Measurements from ENCODE around the gene MPZ. TPM values are rescaled to one million over a fixed set of nuclear protein-coding genes. Genes with fewer than 3 reads are reported as not detected.
A peak's percentile ranks its signal among the peaks of the same experiment; 100 is the strongest.
"Not testable (repeated sequence)": the region's sequence is repeated elsewhere in the genome, so short reads cannot be mapped to it uniquely, and the experiment has no call there.

Gene MPZ
- total RNA-seq, 8 experiments from 2014 or later, result 1.0 to 8.7 (median 2.2) TPM

GRCh38 chr1:161259765-161260164 lies 50.0 kb downstream of the MPZ start:
- Histone ChIP-seq H3K27ac (no peak overlapping the region), H3K4me3 (no peak overlapping the region), H3K4me1 (replicated peaks in 1 of 2) (peaks cover 2 to 5% of the 10 kb centered on the region in 2 donors)
- in situ Hi-C loops (cut with MboI; ENCODE audit: low pct_unique_long_range_greater_than_20kb in 2 of 9, low sequenced_read_pairs in 9 of 9, unreplicated experiment in 9 of 9), result no loop called here
- no peak for ATAC-seq (replicated peaks in 6 of 8)
- WGBS, 10 experiments, result 33 to 88% (median 69%) methylated on average over 1 of the region's 1 CpG; no CpG with 5 or more reads in 4 of the 10 experiments

DNA sequence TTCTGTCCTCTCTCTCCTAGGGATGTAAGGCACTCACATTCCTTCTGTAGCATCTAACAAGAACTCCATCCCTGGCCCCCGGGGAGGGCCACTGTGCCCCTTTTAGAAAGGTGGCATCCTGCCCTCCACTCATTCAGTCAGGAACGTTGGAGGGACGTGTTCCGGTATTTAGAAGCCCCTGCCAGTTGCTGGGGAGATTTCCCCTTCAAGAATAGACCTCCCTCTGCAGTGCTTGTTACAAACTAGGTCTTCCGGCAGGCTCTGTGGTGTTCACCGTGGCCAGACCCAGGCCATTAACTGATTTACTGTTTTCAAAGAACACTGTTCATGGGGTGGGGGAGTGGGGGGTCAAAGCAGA lies 50.4 kb downstream of the MPZ start:
- ATAC-seq (replicated peaks in 6 of 8), result no peak
- WGBS, 10 experiments, result 0 to 100% (median 25%) methylated on average over 1 to 6 of the region's 6 CpGs
- Histone ChIP-seq H3K4me3 (peak overlapping the region in 1 of 5 donors; percentile 51), H3K4me1 (replicated peaks in 1 of 2) (peaks cover 2 to 5% of the 10 kb centered on the region in 2 donors), H3K27ac (no peak overlapping the region)
- in situ Hi-C loops (cut with MboI; ENCODE audit: low pct_unique_long_range_greater_than_20kb in 2 of 9, low sequenced_read_pairs in 9 of 9, unreplicated experiment in 9 of 9), result no loop called here

GRCh38 chr1:161258439-161259344 lies 51.1 kb downstream of the MPZ start, which contains the start of gene PCP4L1:
PCP4L1 (plus strand) TSS chr1:161258745; CDS start chr1:161258975, 230 bp downstream.
- H3K27ac ChIP-seq, result no peak within 1 kb of the TSS
- peak; percentile 91 to 98 (median 96) for ATAC-seq (replicated peaks in 6 of 8)
- H3K4me3 ChIP-seq, result peak within 1 kb of the TSS; percentile 27 to 51 (median 39)
- in situ Hi-C loops (cut with MboI; ENCODE audit: low pct_unique_long_range_greater_than_20kb in 2 of 9, low sequenced_read_pairs in 9 of 9, unreplicated experiment in 9 of 9), result no loop called here
- WGBS, 10 experiments, result 0 to 13% (median 2%) methylated on average over 1 to 41 of the region's 62 CpGs; no CpG with 5 or more reads in 2 of the 10 experiments
- peaks cover 2 to 5% of the 10 kb centered on the region in 2 donors for H3K4me1 ChIP-seq (replicated peaks in 1 of 2)

GRCh38 chr1:161257109-161257508 lies 52.7 kb downstream of the MPZ start:
- H3K27ac ChIP-seq; H3K4me1 ChIP-seq (replicated peaks in 1 of 2); ATAC-seq (replicated peaks in 6 of 8); H3K4me3 ChIP-seq; in situ Hi-C loops (cut with MboI; ENCODE audit: low pct_unique_long_range_greater_than_20kb in 2 of 9, low sequenced_read_pairs in 9 of 9, unreplicated experiment in 9 of 9): not testable (repeated sequence)
- 40 to 87% (median 84%) methylated on average over 1 to 4 of the region's 5 CpGs; no CpG with 5 or more reads in 4 of the 10 experiments for WGBS, 10 experiments

GRCh38 chr1:161255955-161256520 lies 53.7 kb downstream of the MPZ start:
- WGBS, 10 experiments, result 31 to 97% (median 79%) methylated on average over 1 to 4 of the region's 4 CpGs

GRCh38 chr1:161255302-161255701 lies 54.5 kb downstream of the MPZ start:
- ATAC-seq (replicated peaks in 6 of 8); in situ Hi-C loops (cut with MboI; ENCODE audit: low pct_unique_long_range_greater_than_20kb in 2 of 9, low sequenced_read_pairs in 9 of 9, unreplicated experiment in 9 of 9); H3K4me3 ChIP-seq; H3K27ac ChIP-seq; H3K4me1 ChIP-seq (replicated peaks in 1 of 2): not testable (repeated sequence)
- 0 to 70% (median 42%) methylated on average over 1 to 5 of the region's 5 CpGs; no CpG with 5 or more reads in 1 of the 10 experiments for WGBS, 10 experiments

More at GRCh38 chr1:161255955-161256520, 53.7 kb downstream of the MPZ start:
- in situ Hi-C loops (cut with MboI; ENCODE audit: low pct_unique_long_range_greater_than_20kb in 2 of 9, low sequenced_read_pairs in 9 of 9, unreplicated experiment in 9 of 9); H3K27ac ChIP-seq; ATAC-seq (replicated peaks in 6 of 8); H3K4me3 ChIP-seq; H3K4me1 ChIP-seq (replicated peaks in 1 of 2): not testable (repeated sequence)

Other genes starting within 250 kb of the MPZ start
- gene ARHGAP30, start 240.1 kb downstream of the MPZ start, total RNA-seq, result 1 to 10 TPM in 5 of 8 experiments, under 1 TPM in 3; 0.64 to 2.8 (median 1.3) TPM
- 10 to 100 TPM in 1 of 8 experiments, 1 to 10 TPM in 2, under 1 TPM in 4, not detected in 1; 0.14 to 29.1 (median 0.85) TPM for gene NECTIN4, start 220.4 kb downstream of the MPZ start, total RNA-seq
- gene KLHDC9, start 211.6 kb downstream of the MPZ start, total RNA-seq, result 10 to 100 TPM in 5 of 8 experiments, 1 to 10 TPM in 2, not detected in 1; 1.5 to 38.5 (median 30.0) TPM
- 100 to 1,000 TPM in 7 of 8 experiments, 10 to 100 TPM in 1; 99.1 to 356 (median 197) TPM for gene PFDN2, start 191.9 kb downstream of the MPZ start, total RNA-seq
- gene NIT1, start 191.9 kb downstream of the MPZ start, total RNA-seq, result 10 to 100 TPM; 27.7 to 59.0 (median 45.7) TPM
- gene DEDD, start 177.3 kb downstream of the MPZ start, total RNA-seq, result 10 to 100 TPM; 12.6 to 34.4 (median 23.0) TPM
- gene UFC1, start 156.0 kb downstream of the MPZ start, total RNA-seq, result 100 to 1,000 TPM in 2 of 8 experiments, 10 to 100 TPM in 6; 49.7 to 124 (median 91.4) TPM
- 10 to 100 TPM; 11.2 to 30.4 (median 22.8) TPM for gene USP21, start 150.5 kb downstream of the MPZ start, total RNA-seq
- 10 to 100 TPM; 18.4 to 86.8 (median 39.6) TPM for gene PPOX, start 143.5 kb downstream of the MPZ start, total RNA-seq
- 10 to 100 TPM; 32.2 to 50.4 (median 39.9) TPM for gene B4GALT3, start 132.5 kb downstream of the MPZ start, total RNA-seq
- gene ADAMTS4, start 110.9 kb downstream of the MPZ start, total RNA-seq, result 10 to 100 TPM in 3 of 8 experiments, 1 to 10 TPM in 3, under 1 TPM in 2; 0.33 to 18.5 (median 2.3) TPM
- gene NDUFS2, start 107.6 kb downstream of the MPZ start, total RNA-seq, result 100 to 1,000 TPM in 7 of 8 experiments, 10 to 100 TPM in 1; 87.8 to 151 (median 125) TPM
- 1 to 10 TPM in 1 of 8 experiments, under 1 TPM in 1, not detected in 6; 0.75 to 1.4 TPM for gene FCER1G, start 94.7 kb downstream of the MPZ start, total RNA-seq
- 1 to 10 TPM in 1 of 8 experiments, not detected in 7; 2.3 TPM for gene APOA2, start 86.3 kb downstream of the MPZ start, total RNA-seq
- gene TOMM40L, start 83.9 kb downstream of the MPZ start, total RNA-seq, result 10 to 100 TPM in 7 of 8 experiments, 1 to 10 TPM in 1; 5.1 to 24.3 (median 17.3) TPM
- 1 to 10 TPM; 1.2 to 6.1 (median 3.7) TPM for gene NR1I3, start 71.8 kb downstream of the MPZ start, total RNA-seq
- 1 to 10 TPM in 2 of 8 experiments, under 1 TPM in 5, not detected in 1; 0.32 to 3.9 (median 0.59) TPM for gene PCP4L1, start 51.2 kb downstream of the MPZ start, total RNA-seq
- gene SDHC, start 4.4 kb upstream of the MPZ start, total RNA-seq, result 100 to 1,000 TPM in 4 of 8 experiments, 10 to 100 TPM in 4; 24.6 to 179 (median 77.7) TPM
- 100 to 1,000 TPM in 1 of 8 experiments, 1 to 10 TPM in 1, not detected in 6; 4.6 to 128 TPM for gene CFAP126, start 57.9 kb upstream of the MPZ start, total RNA-seq
- gene FCGR2A, start 195.5 kb upstream of the MPZ start, total RNA-seq, result 1 to 10 TPM in 4 of 8 experiments, under 1 TPM in 4; 0.37 to 3.6 (median 1.1) TPM
- gene HSPA6, start 214.6 kb upstream of the MPZ start, total RNA-seq, result 100 to 1,000 TPM in 2 of 8 experiments, 1 to 10 TPM in 2, under 1 TPM in 4; 0.58 to 250 (median 1.2) TPM
- 1 to 10 TPM in 1 of 8 experiments, under 1 TPM in 3, not detected in 4; 0.05 to 1.3 (median 0.34) TPM for gene FCGR3A, start 239.8 kb upstream of the MPZ start, total RNA-seq